Right lobe of liver (tissue), 4 donors: ENCODE measurements around the gene ZNF646.

Source experiments
- CTCF ChIP-seq, 4 donors: fragments of 200-600 bp in 3 of 4; fragments of 450-650 bp in 1 of 4; IDR thresholded peaks; one replicate each; pipeline versions ENCODE4 v1.5.1 to v1.8.0; 2016 to 2022; ENCODE audit warnings: antibody characterized with exemption in 4 of 4, mild to moderate bottlenecking in 2 of 4
- POLR2A ChIP-seq: fragments of 450-650 bp; IDR thresholded peaks from one replicate; pipeline ENCODE4 v1.6.1; 2017; ENCODE audit warnings: antibody characterized with exemption, mild to moderate bottlenecking
- donor health status: DM: no; HTN: no; CAD: no.
- donor health status: DM: no; HTN: no; CAD: no.
- donor health status: DM: no; HTN: yes; CAD: no.

GRCh38 chr16:31071861-31072260, 2.4 kb upstream of the ZNF646 start:
- TF ChIP-seq CTCF (IDR thresholded peaks at IDR 0.05), result no peak
- TF ChIP-seq POLR2A, result no peak
